CD14-positive monocyte (primary cell): ENCODE results near the gene AURKA. TPM values are rescaled to one million over a fixed set of nuclear protein-coding genes. Genes with fewer than 3 reads are reported as not detected.
A peak's percentile ranks its signal among the peaks of the same experiment; 100 is the strongest.
"Not testable (repeated sequence)": the region's sequence is repeated elsewhere in the genome, so short reads cannot be mapped to it uniquely, and the experiment has no call there.

Experiments
- DNase-seq, 3 donors: peaks; one replicate each; pipeline ENCODE4 v3.0.0-alpha.2; 2011 to 2022
- H2AFZ ChIP-seq: 2 replicates; pipeline ENCODE4 v1.6.0; 2012; ENCODE audit warnings: mild to moderate bottlenecking, low read depth, low read length, inconsistent platforms; ENCODE audit not compliant: insufficient read depth, poor library complexity, severe bottlenecking
- H3K27ac ChIP-seq, 2 donors: 1 replicate in 1 of 2; 2 replicates in 1 of 2; pipeline ENCODE4 v1.5.1; 2012 to 2013; ENCODE audit warnings: low read length in 2 of 2, control low read depth in 1 of 2, inconsistent platforms in 1 of 2, low read depth in 1 of 2, mild to moderate bottlenecking in 1 of 2
- H3K27me3 ChIP-seq, 2 donors: one replicate each; pipeline versions ENCODE4 v1.6.0 to v1.6.1; 2011 to 2013; ENCODE audit warnings: low read length in 2 of 2; ENCODE audit not compliant: control insufficient read depth in 2 of 2, insufficient read depth in 2 of 2
- H3K36me3 ChIP-seq, 2 donors: replicated peaks in 1 of 2; 1 replicate in 1 of 2; 2 replicates in 1 of 2; pipeline versions ENCODE4 v1.5.1 to v1.6.1; 2012 to 2013; ENCODE audit warnings: low read length in 2 of 2, control low read depth in 1 of 2, inconsistent platforms in 1 of 2, mild to moderate bottlenecking in 1 of 2; ENCODE audit not compliant: insufficient read depth in 2 of 2, control insufficient read depth in 1 of 2
- H3K4me1 ChIP-seq, 2 donors: 1 replicate in 1 of 2; 2 replicates in 1 of 2; pipeline versions ENCODE4 v1.5.1 to v1.6.1; 2012 to 2013; ENCODE audit warnings: low read length in 2 of 2, control low read depth in 1 of 2, inconsistent platforms in 1 of 2, mild to moderate bottlenecking in 1 of 2, moderate library complexity in 1 of 2; ENCODE audit not compliant: insufficient read depth in 2 of 2, control insufficient read depth in 1 of 2
- H3K4me2 ChIP-seq: replicated peaks from 2 replicates; pipeline ENCODE3; 2012; ENCODE audit warnings: low read length, moderate library complexity, mild to moderate bottlenecking; ENCODE audit not compliant: poor library complexity, severe bottlenecking; ENCODE audit errors: extremely low read depth
- H3K4me3 ChIP-seq, 3 experiments: fragments of 200-600 bp in 1 of 3; sonication (generic) in 1 of 3; replicated peaks in 1 of 3; 1 replicate in 2 of 3; 2 replicates in 1 of 3; pipeline ENCODE4 v1.5.1; 2011 to 2013; ENCODE audit warnings: low read length in 3 of 3, mild to moderate bottlenecking in 3 of 3, control low read depth in 2 of 3, low read depth in 2 of 3, inconsistent platforms in 1 of 3, moderate library complexity in 1 of 3
- H3K79me2 ChIP-seq: 2 replicates; pipeline ENCODE4 v1.6.0; 2012; ENCODE audit warnings: mild to moderate bottlenecking, control low read depth, inconsistent platforms, low read length, moderate library complexity; ENCODE audit not compliant: insufficient read depth
- H3K9ac ChIP-seq: 2 replicates; pipeline ENCODE4 v1.6.0; 2017; ENCODE audit warnings: low read length, mild to moderate bottlenecking; ENCODE audit not compliant: insufficient read depth, poor library complexity, severe bottlenecking
- H3K9me3 ChIP-seq, 2 donors: replicated peaks in 1 of 2; 1 replicate in 1 of 2; 2 replicates in 1 of 2; pipeline versions ENCODE4 v1.5.1 to v1.6.1; 2012 to 2013; ENCODE audit warnings: low read length in 2 of 2, control low read depth in 1 of 2; ENCODE audit not compliant: control insufficient read depth in 1 of 2, insufficient read depth in 1 of 2
- H4K20me1 ChIP-seq: 2 replicates; pipeline ENCODE4 v1.6.0; 2012; ENCODE audit warnings: mild to moderate bottlenecking, low read length, control low read depth, moderate library complexity; ENCODE audit not compliant: insufficient read depth
- H3K27ac Mint-ChIP-seq, 7 donors: one replicate each; pipeline ENCODE4 v1.8.0; 2020; ENCODE audit warnings: mild to moderate bottlenecking in 7 of 7, mixed read lengths in 7 of 7, moderate library complexity in 6 of 7, inconsistent platforms in 2 of 7
- H3K27me3 Mint-ChIP-seq, 3 donors: one replicate each; pipeline ENCODE4 v1.8.0; 2021 to 2022; ENCODE audit warnings: low read depth in 3 of 3, mild to moderate bottlenecking in 3 of 3, mixed read lengths in 3 of 3, moderate library complexity in 3 of 3, inconsistent platforms in 1 of 3
- H3K36me3 Mint-ChIP-seq, 2 donors: one replicate each; pipeline ENCODE4 v1.8.0; 2020; ENCODE audit warnings: mixed read lengths in 2 of 2, inconsistent platforms in 1 of 2, mild to moderate bottlenecking in 1 of 2
- H3K4me1 Mint-ChIP-seq: one replicate; pipeline ENCODE4 v1.8.0; 2020; ENCODE audit warnings: mild to moderate bottlenecking, mixed read lengths
- H3K4me3 Mint-ChIP-seq, 2 donors: one replicate each; pipeline ENCODE4 v1.8.0; 2020; ENCODE audit warnings: mild to moderate bottlenecking in 2 of 2, mixed read lengths in 2 of 2, moderate library complexity in 1 of 2
- H3K9me3 Mint-ChIP-seq, 7 donors: one replicate each; pipeline ENCODE4 v1.8.0; 2020 to 2022; ENCODE audit warnings: mixed read lengths in 7 of 7, mild to moderate bottlenecking in 6 of 7, moderate library complexity in 6 of 7, inconsistent platforms in 2 of 7
- WGBS: methylation state at CpG from one replicate; pipeline ENCODE4 v1.1.5; 2013; ENCODE audit warnings: missing lambda C conversion rate; ENCODE audit not compliant: insufficient coverage; 5-methylcytosine and 5-hydroxymethylcytosine counted together
- intact Hi-C, 2 donors: fragments of 100-400 bp; cut with micrococcal nuclease; formaldehyde crosslinking; loops; one replicate each; pipeline versions ENCODE4 v1.15.0 to v1.15.1; 2023
- polyA plus RNA-seq, 3 donors: library from polyadenylated mRNA; depleted of rRNA in 1 of 3; unstranded in 2 of 3; stranded (reverse) in 1 of 3; fragments of 300-500 nt in 2 of 3; fragments of >200 nt in 1 of 3; fragmentation: Illumina TruSeq in 2 of 3; gene quantifications; 1 replicate in 2 of 3; 2 replicates in 1 of 3; pipeline ENCODE4 v1.2.3, GENCODE V29; 2012 to 2021
- TF ChIP-seq, protein P1 (sequence below): fragments of 200-600 bp; IDR thresholded peaks from one replicate; pipeline ENCODE4 v1.8.0; 2022; ENCODE audit warnings: antibody characterized with exemption, mild to moderate bottlenecking

The AURKA gene
- polyA plus RNA-seq, 3 donors = 1.4 to 1.7 (median 1.5) TPM

DNA sequence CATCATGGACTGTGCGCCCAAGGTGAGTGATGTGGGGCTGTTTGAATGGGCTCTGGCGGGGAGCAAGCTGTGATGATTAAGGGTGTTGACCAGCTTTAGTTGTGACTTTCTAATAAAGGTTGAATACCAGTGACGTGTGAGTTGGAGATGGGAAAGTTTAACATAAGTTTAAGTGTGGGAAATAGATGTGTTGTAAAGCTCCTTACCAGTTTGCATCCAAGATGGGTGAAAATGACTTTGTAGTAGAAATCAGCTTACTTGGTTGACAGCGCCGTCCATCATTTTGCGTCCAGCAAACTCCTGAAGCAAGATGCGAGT is 20.4 kb upstream of the AURKA start:
- H3K4me3 ChIP-seq = peak overlapping the region; percentile 48 to 80 (median 76)
- Mint-ChIP-seq H3K36me3 (peaks cover 21 to 35% of the 10 kb centered on the region in 2 donors), H3K9me3 (peaks cover 0 to 4% (median 0%) of the 10 kb centered on the region in 7 donors), H3K27ac (peak overlapping the region; percentile 96 to 99 (median 98)), H3K4me1 (peaks cover 62% of the 10 kb centered on the region), H3K4me3 (peak overlapping the region; percentile 83 to 90), H3K27me3 (peaks cover 0 to 9% (median 1%) of the 10 kb centered on the region in 3 donors)
- H3K27me3 ChIP-seq = no peaks in the 10 kb centered on the region
- H3K36me3 ChIP-seq = peaks cover 6 to 9% of the 10 kb centered on the region in 2 donors
- intact Hi-C loops = no loop called here
- H4K20me1 ChIP-seq = no peaks in the 10 kb centered on the region
- peaks cover 0 to 4% of the 10 kb centered on the region in 2 donors for H3K9me3 ChIP-seq
- TF ChIP-seq, protein P1, sequence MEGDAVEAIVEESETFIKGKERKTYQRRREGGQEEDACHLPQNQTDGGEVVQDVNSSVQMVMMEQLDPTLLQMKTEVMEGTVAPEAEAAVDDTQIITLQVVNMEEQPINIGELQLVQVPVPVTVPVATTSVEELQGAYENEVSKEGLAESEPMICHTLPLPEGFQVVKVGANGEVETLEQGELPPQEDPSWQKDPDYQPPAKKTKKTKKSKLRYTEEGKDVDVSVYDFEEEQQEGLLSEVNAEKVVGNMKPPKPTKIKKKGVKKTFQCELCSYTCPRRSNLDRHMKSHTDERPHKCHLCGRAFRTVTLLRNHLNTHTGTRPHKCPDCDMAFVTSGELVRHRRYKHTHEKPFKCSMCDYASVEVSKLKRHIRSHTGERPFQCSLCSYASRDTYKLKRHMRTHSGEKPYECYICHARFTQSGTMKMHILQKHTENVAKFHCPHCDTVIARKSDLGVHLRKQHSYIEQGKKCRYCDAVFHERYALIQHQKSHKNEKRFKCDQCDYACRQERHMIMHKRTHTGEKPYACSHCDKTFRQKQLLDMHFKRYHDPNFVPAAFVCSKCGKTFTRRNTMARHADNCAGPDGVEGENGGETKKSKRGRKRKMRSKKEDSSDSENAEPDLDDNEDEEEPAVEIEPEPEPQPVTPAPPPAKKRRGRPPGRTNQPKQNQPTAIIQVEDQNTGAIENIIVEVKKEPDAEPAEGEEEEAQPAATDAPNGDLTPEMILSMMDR = no peak
- peaks cover 56 to 63% of the 10 kb centered on the region in 2 donors for H3K4me1 ChIP-seq
- H3K79me2 ChIP-seq = peaks cover 25% of the 10 kb centered on the region
- peak overlapping the region; percentile 81 for H3K4me2 ChIP-seq
- no peak for DNase-seq
- H3K9ac ChIP-seq = peak overlapping the region; percentile 41
- peak overlapping the region; percentile 56 for H2AFZ ChIP-seq
- H3K27ac ChIP-seq = peak overlapping the region; percentile 79 to 94
- WGBS = 77% methylated on average over 7 of the region's 7 CpGs

DNA sequence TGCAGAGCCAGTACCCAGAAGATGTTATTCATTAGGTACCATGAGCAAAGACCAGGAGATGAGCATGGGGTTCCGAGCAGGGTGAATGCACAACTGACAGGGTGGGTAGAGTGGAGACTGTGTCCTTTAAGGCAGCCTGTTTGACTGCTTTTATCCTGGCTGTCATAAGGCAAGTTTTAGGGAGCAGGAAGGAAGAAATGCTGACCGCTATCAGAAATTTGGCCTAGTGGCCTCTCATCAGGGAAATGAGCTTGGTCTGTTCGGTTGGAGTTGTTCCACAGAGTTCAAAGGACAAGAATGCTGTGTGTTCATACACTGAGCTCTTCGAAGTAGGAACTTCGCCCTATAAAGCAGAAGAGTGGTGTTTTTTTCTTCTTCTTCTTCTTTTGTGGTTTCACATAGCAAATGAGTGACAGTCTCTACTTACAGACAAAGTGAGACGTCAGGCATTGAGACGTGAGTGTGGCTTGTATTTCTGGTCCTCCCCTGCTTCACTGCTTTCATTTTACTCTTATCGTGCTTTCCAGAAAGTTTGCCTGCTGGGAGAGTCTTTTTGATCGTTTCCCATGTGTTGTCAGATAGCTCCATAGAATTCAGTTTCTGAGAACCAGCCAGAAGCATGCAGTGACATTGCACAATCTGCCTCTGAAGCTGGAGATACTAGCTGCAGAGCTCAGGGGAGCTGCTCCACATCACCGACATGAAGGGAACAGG is 19.9 kb upstream of the AURKA start, which contains the start of gene CASS4:
Gene CASS4 (plus strand): TSS at position 502 of the 714 bp plus-strand sequence. CDS start 199 bp downstream, at position 701.
- H3K27me3 Mint-ChIP-seq = peaks cover 0 to 4% (median 0%) of the 10 kb centered on the region in 3 donors
- Histone ChIP-seq H3K4me2 (peak within 1 kb of the TSS; percentile 81), H2AFZ (peak within 1 kb of the TSS; percentile 56), H3K79me2 (peaks cover 25% of the 10 kb centered on the region), H3K36me3 (peaks cover 10 to 14% of the 10 kb centered on the region in 2 donors), H3K9ac (peak within 1 kb of the TSS; percentile 41), H3K9me3 (peaks cover 0 to 4% of the 10 kb centered on the region in 2 donors), H4K20me1 (no peaks in the 10 kb centered on the region), H3K27ac (peak within 1 kb of the TSS; percentile 79 to 94), H3K4me1 (peaks cover 51 to 58% of the 10 kb centered on the region in 2 donors), H3K4me3 (peak within 1 kb of the TSS; percentile 48 to 80 (median 76)), H3K27me3 (no peaks in the 10 kb centered on the region)
- TF ChIP-seq, protein P1 = no peak
- peak within 1 kb of the TSS; percentile 83 to 90 for H3K4me3 Mint-ChIP-seq
- H3K36me3 Mint-ChIP-seq = peaks cover 21 to 35% of the 10 kb centered on the region in 2 donors
- peaks cover 57% of the 10 kb centered on the region for H3K4me1 Mint-ChIP-seq
- 5% methylated on average over 5 of the region's 10 CpGs for WGBS
- peak within 1 kb of the TSS; percentile 96 to 99 (median 98) for H3K27ac Mint-ChIP-seq
- H3K9me3 Mint-ChIP-seq = peaks cover 0 to 4% (median 0%) of the 10 kb centered on the region in 7 donors
- intact Hi-C loops = no loop called here
- peak; percentile 72 to 85 (median 76) for DNase-seq

DNA sequence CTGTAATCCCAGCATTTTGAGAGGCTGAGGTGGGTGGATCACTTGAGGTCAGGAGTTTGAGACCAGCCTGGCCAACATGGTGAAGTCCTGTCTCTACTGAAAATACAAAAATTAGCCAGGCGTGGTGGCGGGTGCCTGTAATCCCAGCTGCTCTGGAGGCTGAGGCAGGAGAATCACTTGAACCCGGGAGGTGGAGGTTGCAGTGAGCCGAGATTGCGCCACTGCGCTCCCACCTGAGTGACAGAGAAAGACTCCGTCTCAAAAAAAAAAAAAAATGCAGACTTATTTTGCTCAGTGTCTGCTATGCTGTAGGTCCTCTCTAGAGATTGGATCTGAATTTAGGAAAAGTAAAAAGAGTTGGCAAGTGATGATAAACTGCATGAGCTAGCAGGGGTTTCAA is 19.3 kb upstream of the AURKA start:
- H3K27me3 Mint-ChIP-seq, H4K20me1 ChIP-seq, H3K27me3 ChIP-seq, H3K9me3 ChIP-seq, H3K9me3 Mint-ChIP-seq, intact Hi-C loops, DNase-seq: not testable (repeated sequence)
- Histone ChIP-seq H3K4me1 (peaks cover 49 to 52% of the 10 kb centered on the region in 2 donors), H3K4me2 (peak overlapping the region; percentile 81), H3K4me3 (peak overlapping the region in 1 of 3 experiments; percentile 76), H3K9ac (peak overlapping the region; percentile 37), H3K36me3 (peaks cover 14 to 20% of the 10 kb centered on the region in 2 donors), H2AFZ (peak overlapping the region; percentile 56), H3K79me2 (peaks cover 25% of the 10 kb centered on the region), H3K27ac (peak overlapping the region; percentile 79 to 94)
- 71% methylated on average over 4 of the region's 7 CpGs for WGBS
- H3K36me3 Mint-ChIP-seq = peaks cover 26 to 35% of the 10 kb centered on the region in 2 donors
- peak overlapping the region; percentile 96 to 99 (median 98) for H3K27ac Mint-ChIP-seq
- H3K4me1 Mint-ChIP-seq = peaks cover 50% of the 10 kb centered on the region
- H3K4me3 Mint-ChIP-seq = peak overlapping the region; percentile 48 to 76
